DOHH2 (cell line): ENCODE data around the gene AMMECR1.
"Not testable (repeated sequence)": the region's sequence is repeated elsewhere in the genome, so short reads cannot be mapped to it uniquely, and the experiment has no call there.

Experiments
- H3F3A ChIP-seq: fragments of 200-600 bp; sonication (generic), shearing (Covaris generic); 2 replicates; pipeline ENCODE4 v1.6.0; 2016; ENCODE audit warnings: antibody characterized with exemption, mild to moderate bottlenecking; ENCODE audit not compliant: control insufficient read depth, insufficient read depth
- H3K27ac ChIP-seq: fragments of 200-600 bp; sonication (generic); 2 replicates; pipeline ENCODE4 v1.5.1; 2014; ENCODE audit warnings: low read depth, mild to moderate bottlenecking, low read length, moderate library complexity
- H3K27me3 ChIP-seq: fragments of 200-600 bp; sonication (generic); 2 replicates; pipeline ENCODE4 v1.6.1; 2014; ENCODE audit warnings: mild to moderate bottlenecking, low read length, mixed read lengths; ENCODE audit not compliant: control insufficient read depth
- H3K36me3 ChIP-seq: fragments of 200-600 bp; sonication (generic); 2 replicates; pipeline ENCODE4 v1.6.1; 2014; ENCODE audit warnings: mild to moderate bottlenecking, low read length, moderate library complexity, mixed read lengths; ENCODE audit not compliant: control insufficient read depth
- H3K4me1 ChIP-seq: fragments of 200-600 bp; sonication (generic); 2 replicates; pipeline ENCODE4 v1.6.1; 2014; ENCODE audit warnings: mild to moderate bottlenecking, low read length, mixed read lengths; ENCODE audit not compliant: control insufficient read depth
- H3K4me2 ChIP-seq: fragments of 200-600 bp; sonication (generic); 2 replicates; pipeline ENCODE4 v1.6.0; 2014; ENCODE audit warnings: mild to moderate bottlenecking, low read length, moderate library complexity
- H3K4me3 ChIP-seq: fragments of 200-600 bp; sonication (generic); 2 replicates; pipeline ENCODE4 v1.5.1; 2014; ENCODE audit warnings: mild to moderate bottlenecking, low read length, mixed read lengths
- H3K79me2 ChIP-seq: fragments of 200-600 bp; sonication (generic); 2 replicates; pipeline ENCODE4 v1.6.1; 2014; ENCODE audit warnings: mild to moderate bottlenecking, low read length, mixed read lengths; ENCODE audit not compliant: control insufficient read depth
- H3K9me2 ChIP-seq: fragments of 200-600 bp; sonication (generic); replicated peaks from 2 replicates; pipeline ENCODE4 v1.6.1; 2014; ENCODE audit warnings: mild to moderate bottlenecking, low read length, mixed read lengths; ENCODE audit not compliant: control insufficient read depth
- H3K9me3 ChIP-seq: fragments of 200-600 bp; sonication (generic); 2 replicates; pipeline ENCODE4 v1.6.1; 2014; ENCODE audit warnings: antibody characterized with exemption, low read length, mixed read lengths; ENCODE audit not compliant: control insufficient read depth, insufficient read depth
- H4K20me1 ChIP-seq: fragments of 200-600 bp; sonication (generic); 2 replicates; pipeline ENCODE4 v1.6.0; 2014; ENCODE audit warnings: low read depth, mild to moderate bottlenecking, antibody characterized with exemption, low read length, moderate library complexity; ENCODE audit not compliant: control insufficient read depth, insufficient read depth
- EZH2phosphoT487 ChIP-seq: fragments of 200-600 bp; sonication (generic); IDR thresholded peaks from 2 replicates; pipeline ENCODE4 v1.6.1; 2017; ENCODE audit warnings: borderline replicate concordance, mild to moderate bottlenecking, antibody characterized with exemption, low read length, moderate library complexity, mixed read lengths
- TF ChIP-seq, protein P1 (sequence below): fragments of 200-600 bp; sonication (generic); IDR thresholded peaks from one replicate; pipeline ENCODE4 v1.5.1; 2014; ENCODE audit warnings: antibody characterized with exemption, mild to moderate bottlenecking, low read depth, low read length; ENCODE audit not compliant: poor library complexity, severe bottlenecking

The AMMECR1 gene

DNA sequence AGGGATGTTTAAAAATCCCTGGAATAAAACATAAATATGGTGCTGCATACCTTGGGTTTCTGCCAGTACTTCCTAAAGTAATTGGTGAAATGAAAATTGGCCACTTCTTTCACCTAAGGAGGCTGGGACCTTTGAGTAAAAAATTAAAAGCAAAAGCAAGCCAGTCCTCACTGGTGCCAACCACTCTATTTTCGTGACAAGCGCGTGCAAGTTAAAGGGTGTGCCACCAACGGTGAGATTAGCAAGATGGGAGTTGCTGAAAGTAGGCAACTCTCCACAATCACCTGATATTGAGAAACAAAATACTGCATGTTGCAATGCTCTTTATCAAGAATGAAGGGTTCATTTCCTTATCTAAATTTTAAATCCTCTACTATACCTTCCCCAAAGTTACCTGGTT, 21.1 kb upstream of the AMMECR1 start:
- Histone ChIP-seq H3K4me2 (no peak overlapping the region), H3K4me3 (no peak overlapping the region), H3K27ac (no peak overlapping the region), H3K36me3 (no peaks in the 10 kb centered on the region), H3K9me2 (no peaks in the 10 kb centered on the region), H3K79me2 (no peaks in the 10 kb centered on the region), H3K4me1 (no peaks in the 10 kb centered on the region), H3K9me3 (no peaks in the 10 kb centered on the region), H4K20me1 (no peaks in the 10 kb centered on the region), H3F3A (no peaks in the 10 kb centered on the region), H3K27me3 (no peaks in the 10 kb centered on the region)
- TF ChIP-seq EZH2phosphoT487: no peak
- TF ChIP-seq, protein P1, sequence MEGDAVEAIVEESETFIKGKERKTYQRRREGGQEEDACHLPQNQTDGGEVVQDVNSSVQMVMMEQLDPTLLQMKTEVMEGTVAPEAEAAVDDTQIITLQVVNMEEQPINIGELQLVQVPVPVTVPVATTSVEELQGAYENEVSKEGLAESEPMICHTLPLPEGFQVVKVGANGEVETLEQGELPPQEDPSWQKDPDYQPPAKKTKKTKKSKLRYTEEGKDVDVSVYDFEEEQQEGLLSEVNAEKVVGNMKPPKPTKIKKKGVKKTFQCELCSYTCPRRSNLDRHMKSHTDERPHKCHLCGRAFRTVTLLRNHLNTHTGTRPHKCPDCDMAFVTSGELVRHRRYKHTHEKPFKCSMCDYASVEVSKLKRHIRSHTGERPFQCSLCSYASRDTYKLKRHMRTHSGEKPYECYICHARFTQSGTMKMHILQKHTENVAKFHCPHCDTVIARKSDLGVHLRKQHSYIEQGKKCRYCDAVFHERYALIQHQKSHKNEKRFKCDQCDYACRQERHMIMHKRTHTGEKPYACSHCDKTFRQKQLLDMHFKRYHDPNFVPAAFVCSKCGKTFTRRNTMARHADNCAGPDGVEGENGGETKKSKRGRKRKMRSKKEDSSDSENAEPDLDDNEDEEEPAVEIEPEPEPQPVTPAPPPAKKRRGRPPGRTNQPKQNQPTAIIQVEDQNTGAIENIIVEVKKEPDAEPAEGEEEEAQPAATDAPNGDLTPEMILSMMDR: no peak

DNA sequence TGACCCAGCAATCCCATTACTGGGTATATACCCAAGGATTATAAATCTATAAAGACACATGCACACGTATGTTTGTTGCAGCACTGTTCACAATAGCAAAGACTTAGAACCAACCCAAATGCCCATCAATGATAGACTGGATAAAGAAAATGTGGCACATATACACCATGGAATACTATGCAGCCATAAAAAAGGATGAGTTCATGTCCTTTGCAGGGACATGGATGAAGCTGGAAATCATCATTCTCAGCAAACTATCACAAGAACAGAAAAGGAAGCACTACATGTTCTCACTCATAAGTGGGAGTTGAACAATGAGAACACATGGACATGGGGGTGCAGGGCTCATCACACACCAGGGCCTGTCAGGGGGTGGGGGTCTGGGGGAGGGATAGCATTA, 15.6 kb upstream of the AMMECR1 start:
- H3K27ac ChIP-seq, H3K36me3 ChIP-seq, H3K79me2 ChIP-seq, H3K4me3 ChIP-seq, H3F3A ChIP-seq, H3K27me3 ChIP-seq, H3K9me2 ChIP-seq, H4K20me1 ChIP-seq, H3K9me3 ChIP-seq, H3K4me2 ChIP-seq: not testable (repeated sequence)
- H3K4me1 ChIP-seq: peaks cover 11% of the 10 kb centered on the region

DNA sequence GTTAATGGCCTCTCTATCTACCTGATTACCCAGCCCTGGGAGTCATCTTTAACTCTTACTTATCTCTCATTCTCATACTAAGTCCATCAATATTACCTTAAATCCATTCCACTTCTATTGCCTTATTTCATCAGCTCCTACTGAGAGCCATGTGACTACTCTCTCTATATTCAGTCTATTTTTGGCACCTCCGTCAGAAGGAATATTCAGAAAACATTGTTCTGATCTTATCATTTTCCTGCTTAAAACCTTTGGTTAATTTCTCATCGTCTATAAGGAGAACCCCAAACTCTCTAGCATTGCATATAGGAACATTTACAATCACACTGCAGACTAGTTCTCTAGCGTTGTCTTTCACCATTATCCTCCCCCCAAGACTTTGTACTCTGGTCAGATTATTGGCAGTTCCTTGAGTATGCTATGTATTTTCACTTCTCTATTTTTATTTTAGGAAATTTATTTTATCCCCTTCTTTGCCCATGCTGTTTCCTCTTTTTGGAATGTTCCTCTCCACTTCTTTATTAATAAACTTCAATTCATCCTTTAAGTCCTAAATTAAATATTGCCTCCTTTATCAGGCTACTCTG, 13.7 kb upstream of the AMMECR1 start:
- Histone ChIP-seq H3K79me2 (no peaks in the 10 kb centered on the region), H3K9me3 (no peaks in the 10 kb centered on the region), H3K4me3 (no peak overlapping the region), H3K4me2 (peak overlapping the region; percentile 49), H3K4me1 (peaks cover 11% of the 10 kb centered on the region), H3K27ac (no peak overlapping the region), H4K20me1 (no peaks in the 10 kb centered on the region), H3K36me3 (no peaks in the 10 kb centered on the region), H3F3A (no peaks in the 10 kb centered on the region), H3K27me3 (no peaks in the 10 kb centered on the region), H3K9me2 (no peaks in the 10 kb centered on the region)
- TF ChIP-seq, protein P1: no peak
- no peak for TF ChIP-seq EZH2phosphoT487

DNA sequence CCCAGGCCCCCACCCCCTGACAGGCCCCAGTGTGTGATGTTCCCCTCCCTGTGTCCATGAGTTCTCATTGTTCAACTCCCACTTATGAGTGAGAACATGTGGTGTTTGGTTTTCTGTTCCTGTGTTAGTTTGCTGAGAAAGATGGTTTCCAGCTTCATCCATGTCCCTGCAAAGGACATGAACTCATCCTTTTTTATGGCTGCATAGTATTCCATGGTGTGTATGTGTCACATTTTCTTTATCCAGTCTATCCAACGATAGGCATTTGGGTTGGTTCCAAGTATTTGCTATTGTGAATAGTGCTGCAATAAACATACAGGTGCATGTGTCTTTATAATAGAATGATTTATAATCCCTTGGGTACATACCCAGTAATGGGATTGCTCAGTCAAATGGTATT, 10.7 kb upstream of the AMMECR1 start:
- H3K4me3 ChIP-seq: not testable (repeated sequence)

More for the DNA sequence above, 10.7 kb upstream of the AMMECR1 start:
- not testable (repeated sequence) for H3K9me3 ChIP-seq, H3K4me2 ChIP-seq, H3K27ac ChIP-seq, H3K36me3 ChIP-seq, H3F3A ChIP-seq, H3K9me2 ChIP-seq, H3K27me3 ChIP-seq, H3K79me2 ChIP-seq, H4K20me1 ChIP-seq
- peaks cover 11% of the 10 kb centered on the region for H3K4me1 ChIP-seq
